TTC549 (cell line): Measurements from ENCODE around the gene ATOH8.

Experiments used
- FAIRE-seq: peaks from 2 replicates; lab custom pipeline; 2012; peaks lifted over from hg19 to GRCh38; lab: Jason Lieb, UNC

ATOH8 gene

GRCh38 chr2:85718885-85719492, 34.8 kb upstream of the ATOH8 start:
- no peak for FAIRE-seq

DNA sequence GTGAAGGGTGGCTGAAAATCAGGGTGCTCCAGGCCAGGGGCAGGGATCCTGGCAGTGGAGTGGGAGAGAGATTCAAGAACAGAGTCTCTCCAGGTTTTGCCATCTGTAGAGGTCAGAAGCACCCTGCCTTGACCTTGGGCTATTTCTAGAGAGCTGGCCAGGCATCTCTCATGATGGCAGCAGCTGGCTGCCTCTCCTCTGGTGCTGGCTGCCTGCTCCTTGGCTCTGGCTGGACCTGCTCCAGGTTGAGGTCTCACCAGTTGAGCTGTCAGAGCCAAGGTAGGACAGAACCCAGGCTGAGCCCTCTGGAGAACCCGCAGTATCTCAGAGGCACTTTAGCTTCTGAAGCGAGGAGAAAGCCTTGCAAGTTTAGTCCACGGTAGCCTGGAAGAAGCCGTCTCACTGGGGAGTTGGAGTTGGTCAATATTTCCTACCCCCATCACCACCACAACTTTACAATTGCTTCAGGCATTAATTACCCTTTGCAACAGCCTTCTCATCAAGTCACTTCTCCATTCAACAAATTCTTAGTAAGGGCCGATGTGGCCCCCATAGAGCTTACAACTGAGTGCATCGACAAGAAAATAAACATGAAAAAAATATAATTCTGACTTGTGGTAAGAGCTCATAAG, 34.1 kb upstream of the ATOH8 start:
- no peak for FAIRE-seq

DNA sequence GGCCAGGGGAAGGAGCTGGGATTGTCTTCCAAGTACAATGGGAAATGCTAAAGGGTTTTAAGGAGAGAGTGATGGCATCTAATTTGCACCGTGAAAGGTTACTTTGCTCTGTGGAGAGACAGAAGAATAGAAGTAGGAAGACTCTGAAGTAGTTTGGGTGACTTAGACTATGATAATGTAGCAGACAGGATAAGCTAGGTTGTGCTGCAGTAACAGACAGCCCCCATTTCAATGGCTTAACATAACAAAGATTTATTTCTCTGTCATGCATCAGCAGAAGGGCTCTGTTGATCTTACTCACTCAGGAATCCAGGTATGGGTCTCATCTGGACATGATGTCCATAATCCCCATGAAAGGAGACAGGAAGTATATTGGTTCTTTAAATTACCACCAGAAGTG, 33.3 kb upstream of the ATOH8 start:
- no peak for FAIRE-seq

DNA sequence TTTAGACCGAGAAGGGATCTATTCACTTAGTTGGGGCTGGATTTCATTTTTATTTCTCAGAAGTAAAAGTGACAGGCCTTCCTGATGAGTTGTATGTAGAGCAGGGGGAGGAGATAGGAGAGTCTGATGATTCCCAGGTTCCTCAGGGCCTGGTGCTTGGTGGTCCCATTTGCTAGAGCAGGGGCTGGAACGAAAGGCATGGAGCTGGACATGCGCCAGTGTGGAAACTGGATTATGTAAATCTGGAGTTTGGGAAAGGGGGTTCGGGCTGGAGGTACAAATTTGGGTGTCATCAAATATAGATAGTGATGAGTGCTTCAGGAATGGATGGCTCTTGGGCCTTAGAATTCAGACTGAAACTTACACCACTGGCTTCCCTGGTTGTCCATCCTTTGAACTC, 32.1 kb upstream of the ATOH8 start:
- FAIRE-seq = no peak

GRCh38 chr2:85722519-85722918, 31.3 kb upstream of the ATOH8 start:
- no peak for FAIRE-seq

GRCh38 chr2:85723707-85724360, 30.0 kb upstream of the ATOH8 start:
- no peak for FAIRE-seq

DNA sequence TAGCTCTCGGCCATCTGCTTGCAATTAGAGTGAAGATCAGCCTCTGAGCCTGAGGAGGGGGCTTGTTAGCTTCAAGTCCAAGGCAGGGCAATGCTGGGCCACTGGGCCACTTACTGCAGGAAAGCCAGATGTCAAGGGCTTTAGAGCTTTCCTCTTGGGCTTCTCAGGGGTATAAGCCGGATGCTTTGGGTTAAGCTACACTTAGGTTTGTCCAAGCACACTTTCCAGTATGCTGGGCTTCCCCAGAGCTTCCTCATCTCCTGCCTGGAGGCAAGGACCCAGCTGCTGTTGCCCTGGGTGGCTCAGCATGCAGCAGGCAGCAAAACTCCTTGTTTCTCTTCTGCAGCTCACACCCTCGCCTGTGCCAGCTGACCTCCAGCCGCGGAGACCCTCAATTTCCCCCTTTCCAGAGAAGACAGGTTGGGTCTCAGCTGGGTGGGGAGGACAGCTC, 29.0 kb upstream of the ATOH8 start:
- FAIRE-seq = no peak

- FAIRE-seq = no peak
Observed at GRCh38 chr2:85725451-85725850, 28.3 kb upstream of the ATOH8 start.

DNA sequence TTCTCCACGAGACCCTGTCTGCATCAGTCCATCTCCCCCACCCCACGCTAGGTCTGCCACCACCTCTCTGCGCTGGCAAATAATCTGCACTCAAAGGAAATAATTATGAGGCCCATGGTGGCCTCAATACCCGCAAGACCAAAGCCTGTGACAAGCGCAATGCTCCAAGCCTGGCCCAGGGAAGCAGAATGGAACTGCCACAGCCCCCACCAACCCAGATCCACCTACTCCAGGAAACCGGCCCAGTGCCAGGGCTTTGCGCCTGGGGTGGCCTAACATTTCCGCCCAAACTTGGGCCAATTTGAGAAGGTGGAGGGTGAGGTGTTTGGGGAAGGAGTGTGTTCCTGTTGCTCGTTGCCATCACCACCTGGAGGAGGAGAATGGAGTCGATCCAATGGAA, 26.0 kb upstream of the ATOH8 start:
- FAIRE-seq = no peak

DNA sequence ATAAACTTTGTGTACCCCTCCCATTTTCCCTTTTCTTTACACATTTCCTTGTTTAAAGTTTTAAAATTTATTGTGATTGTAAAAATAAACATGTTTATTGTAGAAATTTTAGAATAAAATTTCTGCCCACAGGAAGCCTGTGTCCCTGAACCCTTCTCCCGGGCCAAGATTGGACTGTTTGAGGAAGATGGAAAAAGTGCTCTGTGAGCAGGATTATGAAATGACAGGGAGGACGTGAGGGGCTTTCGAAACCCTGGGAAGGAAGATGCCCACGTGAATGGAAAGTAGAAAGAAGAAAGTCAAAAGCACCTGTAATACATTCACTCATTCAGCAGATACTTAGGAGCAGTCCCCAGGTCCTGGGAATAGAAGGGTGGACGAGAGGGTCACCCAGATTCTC, 25.4 kb upstream of the ATOH8 start:
- FAIRE-seq = no peak

DNA sequence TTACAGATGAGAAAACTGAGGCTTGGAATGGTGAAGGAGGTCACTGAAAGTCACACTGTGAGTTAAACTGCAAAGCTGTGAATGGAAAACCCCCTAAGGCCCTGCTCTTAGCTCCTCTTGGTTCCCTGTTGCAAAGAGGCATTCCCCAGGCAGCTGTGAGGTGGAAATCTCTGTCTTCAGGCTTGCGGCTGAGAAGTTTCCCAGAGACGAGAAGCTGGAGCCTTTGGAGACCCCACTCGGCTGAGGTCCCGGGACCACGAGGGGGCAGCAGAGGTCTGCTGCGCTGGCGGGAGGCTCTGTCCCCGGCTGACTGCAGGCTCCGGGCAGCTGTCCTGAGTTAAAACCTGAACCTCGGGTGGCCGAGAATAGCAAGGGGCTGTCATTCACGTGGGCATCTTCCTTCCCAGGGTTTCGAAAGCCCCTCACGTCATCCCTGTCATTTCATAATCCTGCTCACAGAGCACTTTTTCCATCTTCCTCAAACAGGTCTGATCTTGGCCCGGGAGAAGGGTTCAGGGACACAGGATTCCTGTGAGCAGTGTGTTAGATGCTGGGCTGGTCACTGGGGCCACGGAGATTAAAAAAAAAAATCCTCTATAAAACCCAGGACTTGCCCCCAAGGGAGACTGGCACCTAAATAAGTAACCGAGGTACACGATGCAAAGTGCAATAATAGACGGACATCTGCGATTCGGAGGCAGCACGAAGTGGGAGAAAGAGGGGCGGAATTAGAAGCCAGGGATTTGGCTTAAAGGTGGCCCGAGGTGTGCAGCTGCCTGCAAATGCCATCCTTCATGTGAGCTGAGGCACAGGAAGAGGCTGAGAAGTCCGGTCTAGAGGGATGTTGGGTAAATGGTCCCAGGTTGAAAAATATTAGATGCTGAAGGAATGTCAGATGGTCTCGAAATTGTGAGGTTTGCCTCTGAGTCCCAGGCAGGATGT, 24.6 kb upstream of the ATOH8 start:
- FAIRE-seq = peak; percentile 33

DNA sequence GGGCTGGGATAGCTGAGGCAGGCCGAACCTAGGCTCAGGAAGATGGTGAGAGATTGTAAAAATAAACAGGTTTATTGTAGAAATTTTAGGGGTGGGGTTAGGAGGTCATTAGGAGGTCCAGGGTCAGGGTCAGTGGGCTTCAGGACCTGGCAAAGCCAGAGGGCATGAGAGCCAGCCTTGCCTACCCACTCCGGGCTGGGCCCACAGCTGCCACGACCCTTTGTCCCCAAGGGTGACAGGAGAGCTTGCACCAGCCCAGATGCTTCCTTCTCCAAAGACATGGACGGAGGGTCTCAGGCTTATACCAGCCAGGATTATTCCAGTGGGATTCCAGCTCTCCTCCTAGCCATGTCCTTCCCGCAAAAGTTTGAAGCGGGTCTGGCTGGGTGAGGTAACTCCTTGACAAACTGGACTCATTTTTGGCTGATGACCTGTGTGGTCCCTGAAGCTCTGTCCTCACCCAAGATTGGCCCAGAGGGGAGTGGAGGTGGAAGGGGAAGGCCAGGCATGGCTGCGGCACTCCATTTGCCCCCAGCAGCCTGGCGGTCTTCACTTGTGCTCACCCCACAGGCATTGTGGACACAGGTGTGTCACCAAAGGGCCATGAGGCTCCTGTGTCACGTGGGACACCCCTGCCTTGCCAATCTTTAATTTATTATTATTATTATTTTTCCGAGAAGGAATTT, 23.8 kb upstream of the ATOH8 start:
- no peak for FAIRE-seq

DNA sequence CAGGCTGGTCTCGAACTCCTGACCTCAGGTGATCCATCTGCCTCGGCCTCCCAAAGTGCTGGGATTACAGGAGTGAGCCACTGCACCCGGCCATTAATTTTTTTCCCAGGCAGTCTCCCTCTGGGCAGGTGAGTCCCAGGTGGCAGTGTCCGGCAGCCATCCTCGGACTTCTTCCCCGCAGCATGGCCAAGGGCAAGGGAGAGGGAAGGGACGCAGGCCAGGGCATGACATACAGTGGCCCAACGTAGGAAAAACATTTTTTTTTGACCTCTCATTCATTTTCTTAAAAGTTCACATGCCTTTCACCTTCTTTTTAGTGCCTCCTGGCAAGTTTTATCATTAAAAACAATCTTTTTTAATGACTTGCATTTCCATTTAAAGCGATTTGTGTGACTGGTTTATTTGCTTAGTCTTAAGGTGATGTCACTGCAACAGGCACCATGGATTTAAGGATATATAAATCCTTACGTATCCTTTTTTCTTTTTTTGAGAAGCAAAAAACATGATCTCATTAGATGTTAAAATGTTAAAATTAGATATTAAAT, 23.0 kb upstream of the ATOH8 start:
- no peak for FAIRE-seq

GRCh38 chr2:85731606-85732005, 22.2 kb upstream of the ATOH8 start:
- FAIRE-seq = no peak

DNA sequence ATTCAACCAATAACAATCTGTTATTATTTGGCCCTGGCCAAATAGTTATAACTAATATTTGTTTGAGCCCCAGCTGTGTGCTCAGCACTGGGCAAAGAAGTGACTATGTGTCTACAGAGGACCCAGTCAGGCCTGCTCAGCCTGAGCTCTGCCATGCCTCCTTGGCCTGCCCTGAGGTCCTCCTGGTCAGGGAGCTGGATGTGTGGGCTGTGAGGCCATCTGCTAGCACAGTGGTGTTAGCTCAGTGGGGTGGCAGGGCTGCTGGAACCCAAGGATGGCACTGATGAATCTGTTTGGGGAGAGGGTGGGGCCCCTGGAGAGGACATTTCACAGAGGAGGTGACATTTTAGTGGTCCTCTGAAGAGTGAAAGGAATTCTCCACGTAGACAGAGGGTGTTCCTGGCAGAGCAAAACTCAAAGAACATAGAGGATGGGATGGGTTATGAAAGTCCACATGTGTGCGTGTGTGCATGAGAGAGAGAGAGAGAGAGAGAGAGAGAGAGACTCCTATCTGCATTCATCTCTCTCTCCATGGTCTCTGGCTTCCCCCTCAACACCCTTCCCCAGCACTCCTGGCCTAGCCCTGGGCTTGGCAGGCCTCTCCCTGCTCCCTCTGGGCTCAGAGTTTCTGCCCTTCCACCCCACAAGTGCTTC, 21.2 kb upstream of the ATOH8 start:
- FAIRE-seq = no peak

DNA sequence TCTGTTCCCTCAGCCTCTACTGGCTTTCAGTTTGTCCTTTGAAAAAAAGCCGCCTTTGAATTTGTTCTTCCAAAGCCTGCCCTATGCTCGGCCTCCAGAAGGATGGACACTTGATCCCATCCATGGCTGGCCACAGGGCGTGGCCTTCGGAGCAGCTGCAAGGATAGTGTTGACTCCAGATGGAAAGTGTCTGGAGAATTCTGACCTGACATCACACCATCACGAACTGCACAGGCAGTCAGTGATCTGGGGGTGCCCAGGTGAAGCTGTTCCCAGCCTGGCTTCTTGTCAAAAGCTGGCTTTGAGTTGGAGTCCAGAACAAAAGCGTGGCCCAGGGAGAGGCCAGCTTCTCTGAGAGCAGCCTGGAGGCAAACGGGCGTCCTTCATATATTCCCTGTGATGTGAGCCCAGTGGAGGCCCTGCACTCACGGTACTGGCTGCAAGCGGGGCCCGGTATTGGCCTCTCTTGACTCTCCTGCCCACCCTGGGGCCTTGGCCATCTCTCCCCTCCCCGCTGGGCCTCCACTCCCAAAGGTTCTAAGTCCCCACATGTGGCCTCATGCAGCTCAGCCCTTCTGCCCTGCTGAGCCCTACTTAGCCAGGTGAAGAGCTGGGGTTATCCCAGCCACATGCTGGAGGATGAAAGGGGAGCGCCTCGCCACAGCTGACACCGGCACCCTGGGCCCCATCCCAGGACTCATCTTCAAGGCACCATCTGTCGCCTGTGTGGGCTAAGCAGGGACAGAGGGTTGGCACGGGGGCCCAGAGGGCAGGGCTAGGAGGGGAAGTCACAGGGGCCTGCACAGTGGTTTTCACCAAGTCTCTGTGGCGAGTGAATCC, 20.4 kb upstream of the ATOH8 start:
- no peak for FAIRE-seq

- no peak for FAIRE-seq
Observed at GRCh38 chr2:85734015-85734414, 19.8 kb upstream of the ATOH8 start.

- no peak for FAIRE-seq
Observed at GRCh38 chr2:85734942-85735608, 18.7 kb upstream of the ATOH8 start.

DNA sequence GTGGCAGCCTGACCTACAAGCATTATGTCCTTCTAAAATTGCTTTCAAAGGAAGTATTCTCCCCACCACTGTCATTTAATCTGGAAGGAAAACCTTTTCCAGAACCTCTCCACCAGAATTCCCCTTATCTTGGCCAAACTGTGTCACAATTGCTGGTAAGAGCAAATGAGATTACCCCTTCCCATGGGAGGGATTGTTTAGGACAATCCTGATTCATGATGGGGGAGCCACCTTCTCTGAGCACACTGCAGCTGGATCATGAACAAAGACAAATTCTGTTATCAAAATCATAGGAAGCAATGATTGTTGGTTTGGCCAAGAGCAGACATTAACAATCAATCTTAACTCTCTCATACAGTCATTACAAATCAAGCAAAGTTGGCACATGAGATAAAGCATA, 18.1 kb upstream of the ATOH8 start:
- FAIRE-seq = no peak
